WTC11 (cell line): ENCODE results near the gene VSNL1. TPM values are rescaled to one million over a fixed set of nuclear protein-coding genes. Genes with fewer than 3 reads are reported as not detected.

Source experiments
- ATAC-seq: fragments of 200-7000 bp; cut with Tn5 transposase; 2 replicates; pipeline ENCODE4 v1.10.0; 2021; ENCODE audit warnings: mild to moderate bottlenecking, moderate library complexity
- CTCF ChIA-PET: fragments of 300-600 bp; sonication (Branson Sonifier 250); formaldehyde crosslinking; loops from one replicate; lab custom pipeline; 2021; ENCODE audit warnings: antibody characterized with exemption; lab: Charles Lee
- POLR2A ChIA-PET: fragments of 350-600 bp; sonication (Branson Sonifier 250); formaldehyde crosslinking; loops from one replicate; lab custom pipeline; 2021; ENCODE audit warnings: antibody characterized with exemption; lab: Charles Lee
- DNase-seq: peaks from one replicate; pipeline ENCODE4 v3.0.0; 2021; ENCODE audit warnings: low spot score
- H3K27ac Mint-ChIP-seq: 2 replicates; pipeline ENCODE4 v1.8.0; 2021; ENCODE audit warnings: mixed read lengths
- H3K27me3 Mint-ChIP-seq: 2 replicates; pipeline ENCODE4 v1.8.0; 2021; ENCODE audit warnings: low read depth, mild to moderate bottlenecking, moderate library complexity, mixed read lengths
- H3K36me3 Mint-ChIP-seq: 2 replicates; pipeline ENCODE4 v1.8.0; 2021; ENCODE audit warnings: mixed read lengths
- H3K4me1 Mint-ChIP-seq: 2 replicates; pipeline ENCODE4 v1.8.0; 2022; ENCODE audit warnings: mixed read lengths
- H3K4me3 Mint-ChIP-seq: 2 replicates; pipeline ENCODE4 v1.8.0; 2021; ENCODE audit warnings: mild to moderate bottlenecking, moderate library complexity, mixed read lengths
- H3K9me3 Mint-ChIP-seq: 2 replicates; pipeline ENCODE4 v1.8.0; 2021; ENCODE audit warnings: mixed read lengths
- AFF4 ChIP-seq: sonication (generic); formaldehyde crosslinking; IDR thresholded peaks from 2 replicates; pipeline ENCODE4 v1.8.1; 2023; ENCODE audit warnings: mild to moderate bottlenecking, missing genetic modification reagents, borderline replicate concordance
- ARID4B ChIP-seq: sonication (generic); formaldehyde crosslinking; IDR thresholded peaks from 2 replicates; pipeline ENCODE4 v1.8.0; 2023; ENCODE audit warnings: missing genetic modification reagents, mild to moderate bottlenecking, borderline replicate concordance
- CBFB ChIP-seq: sonication (generic); formaldehyde crosslinking; IDR thresholded peaks from 2 replicates; pipeline ENCODE4 v1.8.1; 2022; ENCODE audit warnings: mild to moderate bottlenecking, low read depth, missing genetic modification reagents
- ERG ChIP-seq: fragments of 250-450 bp; sonication (Bioruptor Pico); IDR thresholded peaks from 2 replicates; pipeline ENCODE4 v1.8.0; 2021; ENCODE audit warnings: mild to moderate bottlenecking
- IRF1 ChIP-seq: sonication (generic); formaldehyde crosslinking; IDR thresholded peaks from 2 replicates; pipeline ENCODE4 v1.8.0; 2023; ENCODE audit warnings: missing genetic modification reagents
- OVOL2 ChIP-seq: fragments of 250-450 bp; sonication (Bioruptor Pico); IDR thresholded peaks from 2 replicates; pipeline ENCODE4 v1.9.0; 2021; ENCODE audit warnings: mild to moderate bottlenecking, borderline replicate concordance
- PRDM15 ChIP-seq: sonication (generic); formaldehyde crosslinking; IDR thresholded peaks from 2 replicates; pipeline ENCODE4 v1.8.0; 2022; ENCODE audit warnings: missing genetic modification reagents
- SP1 ChIP-seq: sonication (generic); formaldehyde crosslinking; conservative IDR thresholded peaks from 2 replicates; pipeline ENCODE4 v1.8.1; 2022; ENCODE audit warnings: missing genetic modification reagents
- STAT6 ChIP-seq: sonication (generic); formaldehyde crosslinking; conservative IDR thresholded peaks from 2 replicates; pipeline ENCODE4 v1.8.1; 2023; ENCODE audit warnings: mild to moderate bottlenecking, low read depth, missing genetic modification reagents, moderate library complexity
- TEAD1 ChIP-seq: sonication (generic); formaldehyde crosslinking; IDR thresholded peaks from 2 replicates; pipeline ENCODE4 v1.8.0; 2022; ENCODE audit warnings: mild to moderate bottlenecking, missing genetic modification reagents
- ZNF512 ChIP-seq: sonication (generic); formaldehyde crosslinking; IDR thresholded peaks from 2 replicates; pipeline ENCODE4 v1.8.1; 2022; ENCODE audit warnings: missing genetic modification reagents, borderline replicate concordance
- ZNF532 ChIP-seq: fragments of 250-450 bp; sonication (Bioruptor Pico); IDR thresholded peaks from 2 replicates; pipeline ENCODE4 v1.9.0; 2021; ENCODE audit warnings: mild to moderate bottlenecking, borderline replicate concordance
- total RNA-seq: library from RNA; stranded (reverse); gene quantifications from 3 replicates; pipeline ENCODE4 v1.2.3, GENCODE V29; 2021

The VSNL1 gene
- total RNA-seq, 1 experiment from 2014 or later, result 78.4 TPM

- no peak for TF ChIP-seq AFF4
- TF ChIP-seq PRDM15 (CRISPR knock-in tag), result no peak
- no peak for TF ChIP-seq ZNF532 (CRISPR knock-in tag)
Measured at GRCh38 chr2:17621781-17622180, 81.3 kb downstream of the VSNL1 start (continued).

GRCh38 chr2:17625446-17625845 is 85.0 kb downstream of the VSNL1 start:
- Mint-ChIP-seq H3K36me3 (peaks cover 74% of the 10 kb centered on the region), H3K27ac (no peak overlapping the region; the same call in 1 of the 2 replicates), H3K4me1 (peaks cover 48% of the 10 kb centered on the region), H3K4me3 (no peak overlapping the region), H3K9me3 (peaks cover 35% of the 10 kb centered on the region), H3K27me3 (no peaks in the 10 kb centered on the region)
- TF ChIP-seq CBFB (no peak), ARID4B (CRISPR knock-in tag) (no peak), ZNF512 (CRISPR knock-in tag) (no peak), TEAD1 (no peak), ERG (no peak), SP1 (CRISPR knock-in tag) (no peak), OVOL2 (CRISPR knock-in tag) (no peak), IRF1 (CRISPR knock-in tag) (no peak), STAT6 (CRISPR knock-in tag) (no peak)
- ChIA-PET CTCF (interaction anchor here (0.6 kb wide), 1 partner anchor 992 kb away, joined by 3 read pairs; no protein-coding TSS in a partner anchor), POLR2A (no interaction called here)
- no peak for ATAC-seq
- DNase-seq, result no peak
